Fibroblast of skin of back (primary cell): ENCODE results near the gene CRLF2. TPM values are rescaled to one million over a fixed set of nuclear protein-coding genes. Genes with fewer than 3 reads are reported as not detected.
"Not testable (repeated sequence)": the region's sequence is repeated elsewhere in the genome, so short reads cannot be mapped to it uniquely, and the experiment has no call there.

ENCODE experiments used
- DNase-seq: peaks from one replicate; pipeline ENCODE4 v3.0.0-alpha.2; 2013
- polyA plus RNA-seq, 2 experiments: library from polyadenylated mRNA; unstranded; fragments of 120-200 nt; gene quantifications; one replicate each; pipeline ENCODE4 v1.2.1, GENCODE V29; 2013; ENCODE audit not compliant: insufficient read length in 2 of 2

CRLF2 gene, protein sequence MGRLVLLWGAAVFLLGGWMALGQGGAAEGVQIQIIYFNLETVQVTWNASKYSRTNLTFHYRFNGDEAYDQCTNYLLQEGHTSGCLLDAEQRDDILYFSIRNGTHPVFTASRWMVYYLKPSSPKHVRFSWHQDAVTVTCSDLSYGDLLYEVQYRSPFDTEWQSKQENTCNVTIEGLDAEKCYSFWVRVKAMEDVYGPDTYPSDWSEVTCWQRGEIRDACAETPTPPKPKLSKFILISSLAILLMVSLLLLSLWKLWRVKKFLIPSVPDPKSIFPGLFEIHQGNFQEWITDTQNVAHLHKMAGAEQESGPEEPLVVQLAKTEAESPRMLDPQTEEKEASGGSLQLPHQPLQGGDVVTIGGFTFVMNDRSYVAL
- polyA plus RNA-seq (2013, experiment 1 of 2; ENCODE audit: insufficient read length): not detected
- not detected for polyA plus RNA-seq (2013, experiment 2 of 2; ENCODE audit: insufficient read length)

DNA sequence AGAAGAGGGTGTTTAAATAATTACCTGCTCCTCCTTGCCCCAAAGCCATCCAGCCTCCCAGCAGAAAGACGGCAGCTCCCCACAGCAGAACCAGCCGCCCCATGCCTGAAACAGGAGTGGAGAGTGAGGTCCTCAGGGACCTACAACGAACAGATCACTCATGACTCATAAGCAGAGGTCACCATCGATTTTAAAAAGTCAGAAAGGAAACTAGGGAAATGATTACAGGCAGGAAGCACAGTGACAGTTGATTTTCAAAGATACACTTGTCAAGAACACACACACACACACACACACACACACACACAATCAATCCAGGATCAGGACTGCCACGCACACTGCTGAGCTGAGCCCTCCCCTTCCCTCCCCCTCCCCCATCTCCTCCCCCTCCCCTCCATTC, at the start of gene CRLF2:
CRLF2 (minus strand) TSS at position 118 of the 400 bp plus-strand sequence; CDS start at position 103, 15 bp downstream.
- DNase-seq: peak; percentile 64

DNA sequence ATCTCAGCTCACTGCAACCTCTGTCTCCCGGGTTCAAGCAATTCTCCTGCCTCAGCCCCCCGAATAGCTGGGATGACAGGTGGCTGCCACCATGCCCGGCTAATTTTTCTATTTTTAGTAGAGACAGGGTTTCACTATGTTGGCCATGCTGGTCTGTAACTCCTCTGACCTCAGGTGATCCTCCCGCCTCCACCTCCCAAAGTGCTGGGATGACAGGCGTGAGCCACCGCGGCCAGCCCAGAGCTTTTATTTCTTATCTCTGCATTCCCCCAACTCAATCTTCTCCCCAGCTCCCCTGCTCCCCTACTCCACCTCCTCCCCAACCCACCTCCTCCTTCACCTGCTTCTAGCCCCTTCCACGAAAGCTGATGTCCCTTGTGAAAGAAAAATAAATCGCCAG, 49.3 kb upstream of the CRLF2 start:
- not testable (repeated sequence) for DNase-seq

GRCh38 chrX:1261285-1261684, 48.8 kb upstream of the CRLF2 start:
- DNase-seq: no peak

DNA sequence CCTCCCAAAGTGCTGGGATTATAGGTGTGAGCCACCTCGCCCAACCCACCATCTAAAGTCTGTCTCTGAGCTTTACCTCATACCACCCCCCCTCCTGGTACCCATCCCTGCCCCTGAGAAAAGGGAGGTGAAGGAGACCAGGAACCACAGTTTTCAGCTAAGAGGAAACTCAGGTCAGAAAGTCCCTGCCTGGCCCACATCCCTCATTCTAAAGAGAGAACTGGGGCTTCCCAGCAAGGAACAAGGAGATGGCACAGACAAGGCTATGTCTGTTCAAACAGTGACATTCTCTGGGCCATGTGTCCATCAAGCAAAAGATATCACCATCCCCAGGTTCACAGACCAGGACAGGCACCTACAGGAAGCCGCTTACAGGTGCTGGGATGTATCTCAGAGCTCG, 40.4 kb upstream of the CRLF2 start:
- no peak for DNase-seq

DNA sequence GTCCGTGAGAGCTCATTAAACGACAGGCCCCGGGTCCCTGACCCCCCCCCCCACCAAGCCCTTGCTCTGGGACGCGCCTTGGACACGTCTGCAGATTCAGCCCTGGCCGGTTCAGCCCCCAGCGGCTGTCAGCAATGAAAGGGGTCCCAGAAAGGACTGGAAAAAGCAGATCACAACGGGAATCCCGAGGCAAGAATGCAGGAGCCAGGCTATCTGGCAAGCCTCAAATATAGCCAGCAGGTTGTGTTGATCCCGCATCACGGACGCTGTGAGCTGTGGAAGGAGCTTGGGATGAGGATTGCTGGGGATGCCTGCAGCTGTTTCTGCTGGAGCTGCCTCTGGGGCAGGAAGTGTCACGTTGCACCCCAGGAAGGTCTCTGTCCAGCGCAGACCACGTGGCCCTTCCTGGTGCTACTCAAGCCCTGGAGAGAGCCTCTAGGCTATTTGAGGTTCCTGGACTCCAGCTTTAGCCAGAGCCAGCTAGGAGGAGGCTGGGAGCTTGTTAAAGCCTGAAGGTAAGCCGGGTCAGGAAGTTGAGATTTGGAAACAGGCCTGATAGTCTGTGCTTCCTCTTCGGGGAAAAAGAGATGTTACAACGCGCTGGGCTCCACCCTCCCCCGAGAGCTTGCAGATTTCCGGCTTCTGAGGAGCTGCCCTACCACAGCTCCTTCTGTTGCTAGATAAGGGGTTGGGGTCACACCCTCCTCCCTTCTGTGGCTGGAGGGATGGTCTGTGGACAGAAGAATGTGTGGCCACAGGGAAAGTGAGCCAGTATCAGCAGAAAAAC, 36.8 kb upstream of the CRLF2 start:
- peak; percentile 49 for DNase-seq

- peak; percentile 37 for DNase-seq
Measured at GRCh38 chrX:1248331-1249061, 36.0 kb upstream of the CRLF2 start.

- peak; percentile 61 for DNase-seq
Measured at GRCh38 chrX:1246816-1247215, 34.4 kb upstream of the CRLF2 start.

- peak; percentile 12 for DNase-seq
Measured at GRCh38 chrX:1244164-1245076, 32.0 kb upstream of the CRLF2 start.

DNA sequence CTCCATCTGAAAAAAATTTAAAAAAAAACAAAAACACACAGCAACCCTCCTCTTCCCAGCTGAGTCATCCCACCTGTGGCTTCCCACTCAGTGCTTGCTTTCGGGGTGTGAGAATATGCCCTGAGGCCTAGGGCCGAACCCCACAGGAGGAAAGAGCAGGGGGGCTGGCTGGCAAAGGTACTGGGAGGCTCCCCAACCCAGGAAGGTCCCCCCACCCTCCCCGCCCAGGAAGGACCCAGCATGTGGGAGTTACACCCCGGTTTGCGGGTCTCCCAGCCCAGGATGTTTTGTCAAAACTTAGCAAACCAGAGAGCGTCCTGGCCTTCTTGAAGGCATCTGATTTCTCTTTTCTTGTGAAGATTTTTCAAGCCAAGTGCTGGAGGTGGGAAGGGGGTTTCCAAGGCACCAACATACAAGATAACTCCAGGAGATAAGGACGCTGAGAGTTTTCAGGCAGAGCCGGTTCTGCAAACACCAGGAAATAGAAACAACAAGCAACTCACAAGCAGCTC, 30.5 kb upstream of the CRLF2 start:
- peak; percentile 53 for DNase-seq

DNA sequence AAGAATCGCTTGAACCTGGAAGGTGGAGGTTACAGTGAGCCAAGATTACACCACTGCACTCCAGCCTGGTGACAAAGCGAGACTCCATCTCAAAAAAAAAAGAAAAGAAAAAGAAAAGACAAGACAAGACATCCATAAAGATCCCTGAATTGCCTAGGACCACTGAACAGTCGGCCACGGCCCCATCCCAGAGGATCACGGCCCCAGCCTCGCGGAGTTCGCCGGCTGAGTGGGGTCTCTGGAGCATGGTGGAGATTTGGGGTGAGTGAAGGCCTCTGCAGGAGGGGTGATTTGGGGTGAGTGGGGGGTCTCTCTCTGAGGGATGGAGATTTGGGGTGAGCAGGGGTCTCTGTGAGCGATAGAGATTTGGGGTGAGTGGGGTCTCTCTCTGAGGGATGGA, 28.1 kb upstream of the CRLF2 start:
- not testable (repeated sequence) for DNase-seq

DNA sequence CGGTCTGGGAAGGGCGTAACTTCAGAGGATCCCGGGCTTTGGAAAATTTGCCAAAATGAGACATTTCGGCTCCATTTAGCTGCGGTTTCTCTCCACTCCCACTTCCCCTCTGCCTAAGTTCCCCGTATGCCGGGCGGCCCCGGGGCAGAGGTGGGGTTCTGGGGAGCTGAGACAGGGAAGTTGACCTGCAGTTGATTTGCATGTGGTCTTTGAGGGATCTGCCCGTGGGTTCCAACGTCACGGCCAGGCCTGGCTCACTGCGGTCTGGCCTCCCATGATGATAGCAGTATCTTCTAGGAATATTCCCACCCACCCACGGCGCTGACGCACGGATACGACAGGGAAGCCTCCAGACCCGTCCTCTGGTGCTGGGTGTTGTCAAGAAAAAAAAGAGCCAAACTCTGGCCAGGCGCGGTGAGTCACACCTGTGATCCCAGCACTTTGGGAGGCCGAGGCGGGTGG, 27.3 kb upstream of the CRLF2 start:
- no peak for DNase-seq

- DNase-seq: no peak
Measured at GRCh38 chrX:1231850-1232465, 19.5 kb upstream of the CRLF2 start.

- DNase-seq: not testable (repeated sequence)
Measured at GRCh38 chrX:1228101-1228500, 15.7 kb upstream of the CRLF2 start.

- DNase-seq: no peak
Measured at GRCh38 chrX:1226249-1226648, 13.8 kb upstream of the CRLF2 start.

DNA sequence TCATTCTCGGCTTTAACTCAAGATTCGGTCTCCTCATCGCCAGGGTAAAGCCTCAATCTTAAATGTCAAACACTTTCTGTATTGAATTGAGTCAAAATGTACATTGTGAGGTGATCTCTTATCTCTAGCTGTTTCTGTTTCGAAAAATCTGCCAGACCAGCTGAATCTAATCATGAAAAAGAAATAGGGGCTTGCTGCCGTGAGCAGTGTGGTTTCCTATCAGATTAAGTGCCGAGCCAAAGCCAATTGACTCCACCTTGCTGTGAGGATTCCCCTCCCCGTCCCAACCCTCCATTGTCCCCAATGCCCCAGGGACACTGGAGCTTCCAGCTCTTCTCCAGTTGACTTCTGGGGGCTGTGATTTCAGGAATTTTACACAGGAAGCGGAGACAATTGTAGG, 12.5 kb upstream of the CRLF2 start:
- no peak for DNase-seq

DNA sequence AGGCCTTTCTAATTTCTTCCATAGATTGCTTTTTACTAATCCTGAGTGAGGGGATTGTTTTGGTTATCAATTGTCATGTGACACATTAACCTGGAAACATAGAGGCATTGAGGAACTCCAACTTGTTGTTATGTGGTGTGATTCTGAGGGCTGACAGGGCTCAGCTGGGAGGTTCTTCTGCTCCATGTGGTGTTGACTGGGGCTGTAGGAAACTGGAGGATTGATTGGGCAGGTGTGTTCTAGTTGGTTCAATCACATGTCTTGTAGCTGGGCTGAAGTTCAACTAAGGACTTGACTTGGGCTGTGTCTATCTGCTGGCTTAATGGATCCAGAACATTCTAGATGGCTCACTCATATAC, 10.8 kb upstream of the CRLF2 start:
- DNase-seq: no peak

- DNase-seq: peak; percentile 74
Measured at GRCh38 chrX:1222531-1223241, 10.2 kb upstream of the CRLF2 start.

DNA sequence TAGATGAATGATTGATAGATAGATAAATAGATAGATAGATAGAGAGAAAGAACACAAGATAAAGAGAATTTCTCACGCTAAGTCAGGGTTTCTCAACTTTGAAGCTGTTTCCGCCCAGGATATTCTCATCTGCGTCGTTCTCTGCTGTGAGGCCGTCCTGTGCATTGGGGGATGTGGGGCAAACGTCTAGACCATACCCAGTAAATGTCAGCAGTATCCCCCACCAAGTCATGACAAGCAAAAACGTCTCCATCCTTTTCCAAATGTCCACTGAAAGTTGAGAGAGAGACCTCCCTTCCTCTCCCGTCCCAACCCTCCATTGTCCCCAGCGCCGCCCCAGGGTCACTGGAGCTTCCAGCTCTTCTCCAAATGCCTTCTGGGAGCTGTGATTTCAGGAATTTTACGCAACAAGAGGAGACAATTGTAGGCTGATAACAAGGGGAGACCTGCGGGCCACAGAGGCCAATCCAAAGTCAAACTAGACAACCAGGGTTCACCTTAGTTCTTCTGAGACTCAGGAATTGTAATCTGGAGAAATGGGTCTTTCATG, 8.9 kb upstream of the CRLF2 start:
- no peak for DNase-seq

DNA sequence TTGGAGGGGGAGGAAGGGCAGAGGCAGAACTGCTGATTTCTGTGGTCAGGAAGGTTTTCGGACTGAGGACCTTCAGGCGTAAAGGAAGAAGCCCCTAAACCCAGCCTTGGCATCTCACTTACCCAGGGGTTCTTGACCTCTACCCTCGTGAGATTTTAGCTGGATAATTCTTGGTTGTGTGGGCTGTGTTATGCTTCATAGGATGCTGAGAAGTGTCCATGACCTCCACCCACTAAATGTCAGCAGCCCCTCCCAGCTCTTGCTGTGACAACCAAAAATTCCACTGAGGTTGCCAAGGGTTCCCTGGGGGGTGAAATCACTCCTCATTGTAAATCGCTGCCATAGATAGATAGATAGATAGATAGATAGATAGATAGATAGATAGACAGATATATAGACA, 5.8 kb upstream of the CRLF2 start:
- DNase-seq: no peak
